ENCODE data around the gene NRG3. TPM values are rescaled to one million over a fixed set of nuclear protein-coding genes. Genes with fewer than 3 reads are reported as not detected.

NRG3 gene
- total and polyA plus RNA-seq, 2 donors (not counting 1 experiment from before 2014, with no cell fraction given) = 0.06 TPM; not detected in 1

GRCh38 chr10:82867056-82867455, 992.1 kb downstream of the NRG3 start:
- H3K27me3 ChIP-seq (replicated peaks in 1 of 4; ENCODE audit: control extremely low read depth in 1 of 4, control insufficient read depth in 3 of 4, insufficient read depth in 4 of 4, low read length in 3 of 4) = no peaks in the 10 kb centered on the region
- Mint-ChIP-seq H3K4me3 (no peak overlapping the region), H3K4me1 (no peaks in the 10 kb centered on the region), H3K9me3 (ENCODE audit: insufficient read depth) (peaks cover 4% of the 10 kb centered on the region), H3K27me3 (no peaks in the 10 kb centered on the region), H3K27ac (no peak overlapping the region)
- H4K20me1 ChIP-seq (ENCODE audit: control insufficient read depth, insufficient read depth, low read length, poor library complexity, severe bottlenecking) = no peaks in the 10 kb centered on the region
- no peak overlapping the region for H3K4me2 ChIP-seq (replicated peaks; ENCODE audit: low read depth, low read length, poor library complexity, severe bottlenecking)
- no peaks in the 10 kb centered on the region for H3K79me2 ChIP-seq (ENCODE audit: control insufficient read depth, insufficient read depth, low read length)
- H3K9me3 ChIP-seq (ENCODE audit: control extremely low read depth in 1 of 3, control insufficient read depth in 2 of 3, insufficient read depth in 1 of 3, low read length in 2 of 3) = no peaks in the 10 kb centered on the region
- DNase-seq (no peak), ATAC-seq (ENCODE audit: low read depth) (no peak)
- no peak for TF ChIP-seq CTCF (IDR thresholded peaks at IDR 0.05)
- TF ChIP-seq EZH2 (IDR thresholded peaks at IDR 0.05; ENCODE audit: borderline replicate concordance, insufficient read depth, low read depth, low read length, poor library complexity, severe bottlenecking) = no peak
- no peak overlapping the region for H3K4me3 ChIP-seq (ENCODE audit: control extremely low read depth in 1 of 5, extremely low read depth in 1 of 5, insufficient read depth in 1 of 5, low read depth in 2 of 5, low read length in 4 of 5)
- H2AFZ ChIP-seq (ENCODE audit: insufficient read depth, low read depth, low read length, poor library complexity, severe bottlenecking) = no peak overlapping the region
- no peak overlapping the region for H3K27ac ChIP-seq (ENCODE audit: low read length in 2 of 2)
- POLR2A ChIA-PET = no interaction called here
- no peaks in the 10 kb centered on the region for H3K36me3 ChIP-seq (replicated peaks in 1 of 2; ENCODE audit: control extremely low read depth in 1 of 2, control insufficient read depth in 1 of 2, extremely low read depth in 1 of 2, insufficient read depth in 2 of 2, low read length in 1 of 2)
- H3K4me1 ChIP-seq (ENCODE audit: control insufficient read depth in 2 of 2, insufficient read depth in 2 of 2, low read length in 2 of 2) = no peaks in the 10 kb centered on the region
- no CpG with 5 or more reads among the region's 3 CpGs for WGBS (ENCODE audit: insufficient coverage)
- CTCF ChIA-PET = no interaction called here
- H3K9ac ChIP-seq (ENCODE audit: low read length) = no peak overlapping the region
- intact Hi-C loops (cut with micrococcal nuclease) = no loop called here

- no peaks in the 10 kb centered on the region for H3K4me1 ChIP-seq (ENCODE audit: control insufficient read depth in 2 of 2, insufficient read depth in 2 of 2, low read length in 2 of 2)
- ChIA-PET POLR2A (no interaction called here), CTCF (no interaction called here)
- H3K36me3 ChIP-seq (replicated peaks in 1 of 2; ENCODE audit: control extremely low read depth in 1 of 2, control insufficient read depth in 1 of 2, extremely low read depth in 1 of 2, insufficient read depth in 2 of 2, low read length in 1 of 2) = no peaks in the 10 kb centered on the region
- DNase-seq = no peak
- H3K9me3 ChIP-seq (ENCODE audit: control extremely low read depth in 1 of 3, control insufficient read depth in 2 of 3, insufficient read depth in 1 of 3, low read length in 2 of 3) = no peaks in the 10 kb centered on the region
- ATAC-seq (ENCODE audit: low read depth) = no peak
- H3K27me3 ChIP-seq (replicated peaks in 1 of 4; ENCODE audit: control extremely low read depth in 1 of 4, control insufficient read depth in 3 of 4, insufficient read depth in 4 of 4, low read length in 3 of 4) = no peaks in the 10 kb centered on the region
- H3K4me3 ChIP-seq (ENCODE audit: control extremely low read depth in 1 of 5, extremely low read depth in 1 of 5, insufficient read depth in 1 of 5, low read depth in 2 of 5, low read length in 4 of 5) = no peak overlapping the region
- no peak overlapping the region for H3K27ac Mint-ChIP-seq
- no peak overlapping the region for H2AFZ ChIP-seq (ENCODE audit: insufficient read depth, low read depth, low read length, poor library complexity, severe bottlenecking)
- H3K4me2 ChIP-seq (replicated peaks; ENCODE audit: low read depth, low read length, poor library complexity, severe bottlenecking) = no peak overlapping the region
- no peaks in the 10 kb centered on the region for H3K79me2 ChIP-seq (ENCODE audit: control insufficient read depth, insufficient read depth, low read length)
- no peaks in the 10 kb centered on the region for H3K9me3 Mint-ChIP-seq (ENCODE audit: insufficient read depth)
- no peak overlapping the region for H3K9ac ChIP-seq (ENCODE audit: low read length)
- no peaks in the 10 kb centered on the region for H3K4me1 Mint-ChIP-seq
- intact Hi-C loops (cut with micrococcal nuclease) = no loop called here
- H3K27me3 Mint-ChIP-seq = no peaks in the 10 kb centered on the region
- no peak overlapping the region for H3K4me3 Mint-ChIP-seq
- WGBS (ENCODE audit: insufficient coverage) = no CpG with 5 or more reads among the region's 1 CpG
- H3K27ac ChIP-seq (ENCODE audit: low read length in 2 of 2) = no peak overlapping the region
- no peak for TF ChIP-seq EZH2 (IDR thresholded peaks at IDR 0.05; ENCODE audit: borderline replicate concordance, insufficient read depth, low read depth, low read length, poor library complexity, severe bottlenecking)
- no peak for TF ChIP-seq CTCF (IDR thresholded peaks at IDR 0.05)
- no peaks in the 10 kb centered on the region for H4K20me1 ChIP-seq (ENCODE audit: control insufficient read depth, insufficient read depth, low read length, poor library complexity, severe bottlenecking)
These were observed 999.7 kb downstream of the NRG3 start for GRCh38 chr10:82874671-82875070.
